ENCODE data around the gene MARCHF10. TPM values are rescaled to one million over a fixed set of nuclear protein-coding genes. Genes with fewer than 3 reads are reported as not detected.

MARCHF10 gene
- 0.47 to 1.9 TPM (median 1.5 TPM) in 5 replicates for total RNA-seq (2022; extraction: Qiagen RNA extraction; ENCODE audit: low read depth)

GRCh38 chr17:62807812-62808575 is at the start of gene MARCHF10:
TSS of gene MARCHF10 (minus strand) at chr17:62808314. CDS start at chr17:62801735, 6,579 bp downstream.

Other genes starting within 250 kb of the MARCHF10 start
- 25.8 to 66.0 TPM (median 53.9 TPM) in 5 replicates for gene MRC2, start 180.6 kb downstream of the MARCHF10 start, total RNA-seq (2022; extraction: Qiagen RNA extraction; ENCODE audit: low read depth)
- 20.8 to 50.8 TPM (median 36.9 TPM) in 5 replicates for gene TANC2, start 157.9 kb upstream of the MARCHF10 start, total RNA-seq (2022; extraction: Qiagen RNA extraction; ENCODE audit: low read depth)